ENCODE measurements around the gene DIAPH1. TPM values are rescaled to one million over a fixed set of nuclear protein-coding genes. Genes with fewer than 3 reads are reported as not detected.

Gene DIAPH1
- total RNA-seq, 1 experiment from 2014 or later: 117 TPM

DNA sequence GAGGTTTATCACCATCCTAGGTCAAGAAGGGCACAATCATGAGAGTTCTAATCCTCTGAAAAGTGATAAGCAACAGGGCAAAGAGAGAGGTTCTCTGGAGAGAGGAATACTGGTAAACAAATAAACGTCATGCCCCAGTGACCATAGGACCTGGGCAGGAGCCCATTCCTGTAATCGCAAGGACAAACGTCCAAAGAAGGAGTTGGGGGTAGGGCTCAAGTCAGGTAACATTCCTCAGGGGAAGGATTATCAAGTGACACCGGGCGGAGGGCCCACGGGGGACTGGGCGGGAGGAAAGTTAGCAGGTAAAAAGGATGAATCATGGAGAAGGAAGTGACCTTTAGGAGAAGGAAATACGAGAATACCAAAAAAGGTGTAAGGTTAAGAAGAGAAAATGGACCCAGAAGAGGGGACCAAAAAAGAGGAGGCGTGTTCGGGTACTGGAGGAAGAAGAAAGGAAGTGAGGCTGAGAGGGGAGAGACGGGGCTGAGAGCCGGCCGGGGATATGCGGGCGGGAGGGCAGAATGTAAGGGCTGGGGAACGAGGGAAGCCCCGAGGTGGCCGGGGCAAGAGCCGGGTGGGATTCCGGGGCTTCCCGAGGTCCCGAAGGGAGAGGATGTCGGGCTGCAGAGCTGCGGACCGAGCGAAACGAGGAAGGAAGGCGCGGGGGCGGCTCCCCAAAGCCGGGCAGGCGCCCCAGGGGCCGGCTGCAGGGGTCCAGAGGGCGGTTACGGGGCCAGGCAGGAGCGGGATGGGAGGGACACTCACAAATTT lies 583 bp downstream of the DIAPH1 start:
- no peak overlapping the region for H2BK120ac ChIP-seq (ENCODE audit: low read depth, low read length, poor library complexity, severe bottlenecking)
- no peak overlapping the region for H4K91ac ChIP-seq (ENCODE audit: insufficient read length, low read depth, low read length)
- H3K27me3 ChIP-seq (ENCODE audit: insufficient read depth, low read length): no peaks in the 10 kb centered on the region
- no peak overlapping the region for H3K27ac ChIP-seq (ENCODE audit: insufficient read length, low read depth, low read length)
- H3K56ac ChIP-seq (ENCODE audit: insufficient read length, low read depth, low read length): no peak overlapping the region
- no peak overlapping the region for H2BK20ac ChIP-seq (ENCODE audit: low read depth, low read length, poor library complexity, severe bottlenecking)
- no peak overlapping the region for H2BK15ac ChIP-seq (ENCODE audit: low read depth, low read length)
- Mint-ChIP-seq H3K4me1 (peaks cover 38 to 43% of the 10 kb centered on the region in 2 experiments), H3K9me3 (peaks cover 0 to 3% of the 10 kb centered on the region in 2 experiments; a peak in 1 of 5 replicates), H3K27me3 (ENCODE audit: low read depth) (no peaks in the 10 kb centered on the region), H3K36me3 (ENCODE audit: insufficient read depth in 1 of 3, low read depth in 3 of 3) (peaks cover 5 to 28% (median 20%) of the 10 kb centered on the region in 3 experiments; a peak in 5 of 7 replicates), H3K4me3 (peak overlapping the region; percentile 91 to 98), H3K27ac (peak overlapping the region; percentile 96 to 99 (median 96))
- peaks cover 2% of the 10 kb centered on the region for H3K4me1 ChIP-seq (ENCODE audit: insufficient read depth, low read length)
- TF ChIP-seq, protein P1, sequence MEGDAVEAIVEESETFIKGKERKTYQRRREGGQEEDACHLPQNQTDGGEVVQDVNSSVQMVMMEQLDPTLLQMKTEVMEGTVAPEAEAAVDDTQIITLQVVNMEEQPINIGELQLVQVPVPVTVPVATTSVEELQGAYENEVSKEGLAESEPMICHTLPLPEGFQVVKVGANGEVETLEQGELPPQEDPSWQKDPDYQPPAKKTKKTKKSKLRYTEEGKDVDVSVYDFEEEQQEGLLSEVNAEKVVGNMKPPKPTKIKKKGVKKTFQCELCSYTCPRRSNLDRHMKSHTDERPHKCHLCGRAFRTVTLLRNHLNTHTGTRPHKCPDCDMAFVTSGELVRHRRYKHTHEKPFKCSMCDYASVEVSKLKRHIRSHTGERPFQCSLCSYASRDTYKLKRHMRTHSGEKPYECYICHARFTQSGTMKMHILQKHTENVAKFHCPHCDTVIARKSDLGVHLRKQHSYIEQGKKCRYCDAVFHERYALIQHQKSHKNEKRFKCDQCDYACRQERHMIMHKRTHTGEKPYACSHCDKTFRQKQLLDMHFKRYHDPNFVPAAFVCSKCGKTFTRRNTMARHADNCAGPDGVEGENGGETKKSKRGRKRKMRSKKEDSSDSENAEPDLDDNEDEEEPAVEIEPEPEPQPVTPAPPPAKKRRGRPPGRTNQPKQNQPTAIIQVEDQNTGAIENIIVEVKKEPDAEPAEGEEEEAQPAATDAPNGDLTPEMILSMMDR (conservative IDR thresholded peaks at IDR 0.05): no peak
- WGBS (ENCODE audit: extremely low coverage, insufficient read length, low lambda C conversion rate): no CpG with 5 or more reads among the region's 36 CpGs
- H3K9me3 ChIP-seq (ENCODE audit: control insufficient read depth, low read depth, low read length): no peaks in the 10 kb centered on the region
- H3T11ph ChIP-seq (ENCODE audit: low read length): no peak overlapping the region
- H4K20me1 ChIP-seq (ENCODE audit: control insufficient read depth, insufficient read depth, insufficient read length): no peaks in the 10 kb centered on the region
- no peak overlapping the region for H3K4ac ChIP-seq (ENCODE audit: low read depth, low read length)
- no peaks in the 10 kb centered on the region for H3K79me1 ChIP-seq (ENCODE audit: insufficient read depth, low read depth, low read length, poor library complexity, severe bottlenecking)
- DNase-seq: peak; percentile 72
- H3K4me2 ChIP-seq (ENCODE audit: insufficient read depth, insufficient read length, low read length): peak overlapping the region; percentile 86
- H4K8ac ChIP-seq (replicated peaks; ENCODE audit: insufficient read length, low read depth, low read length): no peak overlapping the region
- H3K14ac ChIP-seq (ENCODE audit: insufficient read depth, low read length): no peak overlapping the region; the same call in 1 of the 2 replicates
- no peak overlapping the region for H2AK5ac ChIP-seq (ENCODE audit: insufficient read length, low read length)
- H3K9ac ChIP-seq (ENCODE audit: extremely low read depth, insufficient read length, low read length): peak overlapping the region; percentile 52
- no peak overlapping the region for H2BK12ac ChIP-seq (ENCODE audit: insufficient read length, low read depth, low read length)
- H2BK5ac ChIP-seq (ENCODE audit: insufficient read length, low read length): no peak overlapping the region
- H3K23ac ChIP-seq (ENCODE audit: insufficient read length, low read depth, low read length): no peak overlapping the region
- peaks cover 13% of the 10 kb centered on the region; the same call in 1 of the 2 replicates for H3K79me2 ChIP-seq (ENCODE audit: insufficient read depth, low read length)
- H4K5ac ChIP-seq (ENCODE audit: insufficient read length, low read depth, low read length): no peak overlapping the region
- no peak overlapping the region for H2AFZ ChIP-seq (ENCODE audit: low read length)
- H3K18ac ChIP-seq (ENCODE audit: insufficient read length, low read depth, low read length): no peak overlapping the region
- H3K23me2 ChIP-seq (ENCODE audit: insufficient read length, low read depth, low read length, poor library complexity, severe bottlenecking): no peaks in the 10 kb centered on the region

Measured in H9 (cell line).